Liver (tissue), 3 donors: ENCODE results near the gene RPS27A.

ENCODE experiments used
- ATF3 ChIP-seq: IDR thresholded peaks from 2 replicates; pipeline ENCODE4 v1.6.1; 2016; ENCODE audit warnings: antibody characterized with exemption
- CTCF ChIP-seq: fragments of 150-350 bp; IDR thresholded peaks from 2 replicates; pipeline ENCODE4 v1.5.1; 2017; ENCODE audit warnings: improper control_type of control experiment, low read depth, low read length; ENCODE audit not compliant: missing input control
- EGR1 ChIP-seq, 2 donors: IDR thresholded peaks; 2 replicates each; pipeline ENCODE4 v1.6.1; 2016 to 2018; ENCODE audit warnings: antibody characterized with exemption in 2 of 2, low read depth in 2 of 2
- FOXA1 ChIP-seq: IDR thresholded peaks from 2 replicates; pipeline ENCODE4 v1.6.1; 2016; ENCODE audit warnings: antibody characterized with exemption
- JUND ChIP-seq, 2 donors: IDR thresholded peaks; 2 replicates each; pipeline ENCODE4 v1.6.1; 2016; ENCODE audit warnings: antibody characterized with exemption in 2 of 2
- MAX ChIP-seq: IDR thresholded peaks from 2 replicates; pipeline ENCODE4 v1.6.1; 2016; ENCODE audit warnings: antibody characterized with exemption
- NR2F2 ChIP-seq: IDR thresholded peaks from 2 replicates; pipeline ENCODE4 v1.6.1; 2016; ENCODE audit warnings: antibody characterized with exemption
- REST ChIP-seq: IDR thresholded peaks from 2 replicates; pipeline ENCODE4 v1.6.1; 2016; ENCODE audit warnings: antibody characterized with exemption, mild to moderate bottlenecking
- RXRA ChIP-seq, 2 donors: IDR thresholded peaks; 2 replicates each; pipeline ENCODE4 v1.6.1; 2017 to 2018; ENCODE audit warnings: antibody characterized with exemption in 2 of 2, mild to moderate bottlenecking in 1 of 2
- TAF1 ChIP-seq: conservative IDR thresholded peaks from 2 replicates; pipeline ENCODE4 v1.6.1; 2016; ENCODE audit warnings: antibody characterized with exemption, mild to moderate bottlenecking
- YY1 ChIP-seq: IDR thresholded peaks from 2 replicates; pipeline ENCODE4 v1.6.1; 2016; ENCODE audit warnings: antibody characterized with exemption, mild to moderate bottlenecking
- donor health status: healthy.
- donor health status: healthy.

- TF ChIP-seq CTCF, result no peak
- TF ChIP-seq TAF1, result no peak
- no peak for TF ChIP-seq JUND (IDR thresholded peaks at IDR 0.05)
- no peak for TF ChIP-seq REST
- no peak for TF ChIP-seq RXRA (IDR thresholded peaks at IDR 0.05)
- no peak for TF ChIP-seq ATF3
- no peak for TF ChIP-seq EGR1 (IDR thresholded peaks at IDR 0.05; ENCODE audit: low read depth in 2 of 2)
- no peak for TF ChIP-seq YY1
- TF ChIP-seq NR2F2, result no peak
- TF ChIP-seq MAX, result no peak
- TF ChIP-seq FOXA1, result no peak
These were observed 35.9 kb downstream of the RPS27A start for GRCh38 chr2:55268288-55268906.
